HCT116 (cell line): Measurements from ENCODE around the gene ATP2B3.

Experiments used
- CEBPB ChIP-seq: IDR thresholded peaks from 2 replicates; pipeline ENCODE4 v1.6.1; 2012; ENCODE audit warnings: low read depth
- EZH2 ChIP-seq: fragments of 200-600 bp; sonication (generic); IDR thresholded peaks from 2 replicates; pipeline ENCODE4 v1.6.1; 2017; ENCODE audit warnings: antibody characterized with exemption, mixed run types
- POLR2A ChIP-seq: IDR thresholded peaks from 2 replicates; pipeline ENCODE4 v1.7.0; 2011; ENCODE audit warnings: borderline replicate concordance; ENCODE audit not compliant: insufficient read depth, insufficient read length; ENCODE audit errors: extremely low read depth
- RAD21 ChIP-seq: IDR thresholded peaks from 2 replicates; pipeline ENCODE4 v1.6.1; 2012; ENCODE audit warnings: low read depth, mild to moderate bottlenecking
- SP1 ChIP-seq: IDR thresholded peaks from 2 replicates; pipeline ENCODE4 v1.6.1; 2012; ENCODE audit warnings: low read depth
- TCF7L2 ChIP-seq: IDR thresholded peaks from 2 replicates; pipeline ENCODE4 v1.7.0; 2011; ENCODE audit warnings: borderline replicate concordance, inconsistent platforms; ENCODE audit not compliant: insufficient read depth, insufficient read length; ENCODE audit errors: extremely low read depth
- YY1 ChIP-seq: IDR thresholded peaks from 2 replicates; pipeline ENCODE4 v1.6.1; 2011; ENCODE audit warnings: low read length, low read depth, moderate library complexity, mild to moderate bottlenecking; ENCODE audit not compliant: insufficient replicate concordance; ENCODE audit errors: extremely low read depth
- ZFX ChIP-seq: fragments of 450-650 bp; IDR thresholded peaks from 2 replicates; pipeline ENCODE4 v1.6.1; 2017
- TF ChIP-seq, protein P1 (sequence below): IDR thresholded peaks from 2 replicates; pipeline ENCODE4 v1.6.1; 2012
- TF ChIP-seq, protein P2 (sequence below), 3 experiments: fragments of 200-600 bp in 1 of 3; sonication (generic) in 1 of 3; IDR thresholded peaks in 2 of 3; conservative IDR thresholded peaks in 1 of 3; 2 replicates each; pipeline ENCODE4 v1.5.1; 2012 to 2017; ENCODE audit warnings: low read depth in 2 of 3, low read length in 2 of 3, antibody characterized with exemption in 1 of 3, borderline replicate concordance in 1 of 3, control low read depth in 1 of 3, mild to moderate bottlenecking in 1 of 3, mixed read lengths in 1 of 3, mixed run types in 1 of 3, moderate library complexity in 1 of 3; ENCODE audit not compliant: insufficient read depth in 1 of 3

DNA sequence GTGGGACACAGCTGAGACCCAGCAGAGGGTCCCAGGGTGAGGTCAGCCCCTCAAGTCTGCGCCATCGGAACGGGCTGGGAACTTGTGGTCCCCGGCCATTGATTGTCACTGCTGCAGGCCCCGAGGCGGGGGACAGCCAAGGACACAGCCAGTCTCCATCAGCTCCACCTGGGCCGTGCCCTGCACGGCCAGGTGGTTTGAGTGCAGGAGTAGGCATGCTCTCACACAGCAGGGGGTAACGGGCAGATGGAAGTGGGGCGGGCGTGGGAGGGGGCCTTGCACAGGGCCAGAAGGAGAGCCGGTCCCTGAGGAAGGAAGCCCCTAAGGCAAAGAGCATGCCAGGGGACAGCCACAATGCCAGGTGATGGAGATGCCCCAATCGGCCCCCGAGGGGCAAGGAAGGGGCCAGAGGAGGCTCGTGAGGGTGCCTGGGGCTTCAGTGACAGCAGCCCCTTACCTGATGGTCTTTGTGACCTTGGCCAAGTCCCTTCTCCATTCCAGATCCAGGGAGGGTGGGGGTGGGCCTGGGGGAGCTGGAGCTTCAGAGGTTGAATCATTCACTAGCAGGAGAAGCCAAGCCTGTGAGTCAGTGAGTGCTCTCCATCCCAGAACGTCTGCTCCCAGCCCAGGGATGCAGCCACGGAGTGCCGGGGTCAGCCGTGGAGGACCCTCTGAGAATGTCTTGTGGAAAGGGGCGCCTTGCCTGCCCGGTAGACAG is 2.3 kb downstream of the ATP2B3 start:
- TF ChIP-seq, protein P1, sequence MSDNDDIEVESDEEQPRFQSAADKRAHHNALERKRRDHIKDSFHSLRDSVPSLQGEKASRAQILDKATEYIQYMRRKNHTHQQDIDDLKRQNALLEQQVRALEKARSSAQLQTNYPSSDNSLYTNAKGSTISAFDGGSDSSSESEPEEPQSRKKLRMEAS = no peak
- TF ChIP-seq, protein P2, sequence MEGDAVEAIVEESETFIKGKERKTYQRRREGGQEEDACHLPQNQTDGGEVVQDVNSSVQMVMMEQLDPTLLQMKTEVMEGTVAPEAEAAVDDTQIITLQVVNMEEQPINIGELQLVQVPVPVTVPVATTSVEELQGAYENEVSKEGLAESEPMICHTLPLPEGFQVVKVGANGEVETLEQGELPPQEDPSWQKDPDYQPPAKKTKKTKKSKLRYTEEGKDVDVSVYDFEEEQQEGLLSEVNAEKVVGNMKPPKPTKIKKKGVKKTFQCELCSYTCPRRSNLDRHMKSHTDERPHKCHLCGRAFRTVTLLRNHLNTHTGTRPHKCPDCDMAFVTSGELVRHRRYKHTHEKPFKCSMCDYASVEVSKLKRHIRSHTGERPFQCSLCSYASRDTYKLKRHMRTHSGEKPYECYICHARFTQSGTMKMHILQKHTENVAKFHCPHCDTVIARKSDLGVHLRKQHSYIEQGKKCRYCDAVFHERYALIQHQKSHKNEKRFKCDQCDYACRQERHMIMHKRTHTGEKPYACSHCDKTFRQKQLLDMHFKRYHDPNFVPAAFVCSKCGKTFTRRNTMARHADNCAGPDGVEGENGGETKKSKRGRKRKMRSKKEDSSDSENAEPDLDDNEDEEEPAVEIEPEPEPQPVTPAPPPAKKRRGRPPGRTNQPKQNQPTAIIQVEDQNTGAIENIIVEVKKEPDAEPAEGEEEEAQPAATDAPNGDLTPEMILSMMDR (IDR thresholded peaks at IDR 0.05 in 2 of 3, conservative IDR thresholded peaks at IDR 0.05 in 1 of 3; ENCODE audit: borderline replicate concordance in 1 of 3, insufficient read depth in 1 of 3, low read depth in 2 of 3, low read length in 2 of 3) = no peak
- TF ChIP-seq SP1 (no peak), ZFX (no peak), EZH2 (no peak), POLR2A (no peak), TCF7L2 (no peak), RAD21 (no peak), YY1 (no peak), CEBPB (no peak)
